ENCODE results near the gene AFF3.

DNA sequence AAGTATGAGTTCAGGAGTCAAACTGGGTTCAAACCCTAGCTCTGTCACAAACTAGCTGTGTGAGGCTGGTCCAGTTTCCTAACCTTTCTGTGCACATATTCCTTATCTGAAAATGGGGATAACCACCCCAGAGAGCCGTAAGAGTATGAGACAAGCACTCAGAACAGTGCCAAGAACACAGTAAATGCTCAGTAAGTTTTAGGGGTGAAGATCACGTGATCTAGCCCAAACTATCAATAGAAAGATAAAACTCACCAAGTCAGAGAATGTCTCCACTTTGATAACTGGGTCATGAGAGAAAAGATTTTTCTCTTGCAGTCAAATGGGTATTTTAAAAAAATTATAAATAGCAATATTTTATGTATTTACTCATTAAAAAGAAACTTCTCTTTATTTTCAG, 433.2 kb downstream of the AFF3 start:
- TF ChIP-seq, protein P1, sequence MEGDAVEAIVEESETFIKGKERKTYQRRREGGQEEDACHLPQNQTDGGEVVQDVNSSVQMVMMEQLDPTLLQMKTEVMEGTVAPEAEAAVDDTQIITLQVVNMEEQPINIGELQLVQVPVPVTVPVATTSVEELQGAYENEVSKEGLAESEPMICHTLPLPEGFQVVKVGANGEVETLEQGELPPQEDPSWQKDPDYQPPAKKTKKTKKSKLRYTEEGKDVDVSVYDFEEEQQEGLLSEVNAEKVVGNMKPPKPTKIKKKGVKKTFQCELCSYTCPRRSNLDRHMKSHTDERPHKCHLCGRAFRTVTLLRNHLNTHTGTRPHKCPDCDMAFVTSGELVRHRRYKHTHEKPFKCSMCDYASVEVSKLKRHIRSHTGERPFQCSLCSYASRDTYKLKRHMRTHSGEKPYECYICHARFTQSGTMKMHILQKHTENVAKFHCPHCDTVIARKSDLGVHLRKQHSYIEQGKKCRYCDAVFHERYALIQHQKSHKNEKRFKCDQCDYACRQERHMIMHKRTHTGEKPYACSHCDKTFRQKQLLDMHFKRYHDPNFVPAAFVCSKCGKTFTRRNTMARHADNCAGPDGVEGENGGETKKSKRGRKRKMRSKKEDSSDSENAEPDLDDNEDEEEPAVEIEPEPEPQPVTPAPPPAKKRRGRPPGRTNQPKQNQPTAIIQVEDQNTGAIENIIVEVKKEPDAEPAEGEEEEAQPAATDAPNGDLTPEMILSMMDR (IDR thresholded peaks at IDR 0.05; ENCODE audit: low read depth, low read length) = no peak
- no peak for TF ChIP-seq EZH2phosphoT487 (IDR thresholded peaks at IDR 0.05; ENCODE audit: low read depth)
